Breast epithelium (tissue), 4 donors: ENCODE data around the gene ARL2BP. TPM values are rescaled to one million over a fixed set of nuclear protein-coding genes. Genes with fewer than 3 reads are reported as not detected.
A peak's percentile ranks its signal among the peaks of the same experiment; 100 is the strongest.
"Not testable (repeated sequence)": the region's sequence is repeated elsewhere in the genome, so short reads cannot be mapped to it uniquely, and the experiment has no call there.

Experiments used
- DNase-seq, 2 donors: peaks; one replicate each; pipeline ENCODE4 v3.0.0-alpha.2; 2019; ENCODE audit warnings: low spot score in 2 of 2
- H3K27ac ChIP-seq, 2 donors: fragments of 200-600 bp; sonication (generic) in 1 of 2; one replicate each; pipeline ENCODE4 v1.5.1; 2016 to 2019; ENCODE audit warnings: mild to moderate bottlenecking in 1 of 2
- H3K27me3 ChIP-seq, 2 donors: fragments of 200-600 bp; sonication (generic) in 1 of 2; one replicate each; pipeline versions ENCODE4 v1.5.1 to v1.6.0; 2017 to 2019; ENCODE audit warnings: control low read depth in 1 of 2, mild to moderate bottlenecking in 1 of 2
- H3K36me3 ChIP-seq: fragments of 200-600 bp; one replicate; pipeline ENCODE4 v1.5.1; 2019
- H3K4me1 ChIP-seq, 2 donors: fragments of 200-600 bp; sonication (generic); one replicate each; pipeline ENCODE4 v1.5.1; 2016 to 2019; ENCODE audit warnings: control low read depth in 1 of 2
- H3K4me3 ChIP-seq, 3 donors: fragments of 200-600 bp; sonication (generic); 1 replicate in 2 of 3; 2 replicates in 1 of 3; pipeline ENCODE4 v1.5.1; 2016 to 2019; ENCODE audit warnings: mild to moderate bottlenecking in 3 of 3, moderate library complexity in 2 of 3
- H3K9me3 ChIP-seq, 2 donors: fragments of 200-600 bp; sonication (generic) in 1 of 2; one replicate each; pipeline ENCODE4 v1.5.1; 2016 to 2019; ENCODE audit warnings: control low read depth in 1 of 2
- POLR2A ChIP-seq: fragments of 450-650 bp; IDR thresholded peaks from one replicate; pipeline ENCODE4 v1.6.1; 2016; ENCODE audit warnings: antibody characterized with exemption, mild to moderate bottlenecking, moderate library complexity
- POLR2AphosphoS5 ChIP-seq, 3 donors: sonication (generic); formaldehyde crosslinking; IDR thresholded peaks; one replicate each; pipeline ENCODE4 v1.6.1; 2017; ENCODE audit warnings: antibody characterized with exemption in 3 of 3
- intact Hi-C: fragments of 100-400 bp; cut with DNase I; formaldehyde crosslinking; loops from one replicate; pipeline ENCODE4 v1.15.1; 2023; ENCODE audit warnings: low total_unique reads
- total RNA-seq, 3 donors: library from RNA; depleted of rRNA; stranded (reverse); fragments of >200 nt; gene quantifications; one replicate each; pipeline ENCODE4 v1.1.0, GENCODE V29; 2016
- TF ChIP-seq, protein P1 (sequence below), 3 donors: fragments of 450-650 bp; IDR thresholded peaks; one replicate each; pipeline ENCODE4 v1.5.1; 2016 to 2017; ENCODE audit warnings: antibody characterized with exemption in 3 of 3, mild to moderate bottlenecking in 3 of 3, moderate library complexity in 3 of 3

Gene ARL2BP
- total RNA-seq, 3 donors from 2014 or later, result 50.5 to 64.0 (median 62.4) TPM

DNA sequence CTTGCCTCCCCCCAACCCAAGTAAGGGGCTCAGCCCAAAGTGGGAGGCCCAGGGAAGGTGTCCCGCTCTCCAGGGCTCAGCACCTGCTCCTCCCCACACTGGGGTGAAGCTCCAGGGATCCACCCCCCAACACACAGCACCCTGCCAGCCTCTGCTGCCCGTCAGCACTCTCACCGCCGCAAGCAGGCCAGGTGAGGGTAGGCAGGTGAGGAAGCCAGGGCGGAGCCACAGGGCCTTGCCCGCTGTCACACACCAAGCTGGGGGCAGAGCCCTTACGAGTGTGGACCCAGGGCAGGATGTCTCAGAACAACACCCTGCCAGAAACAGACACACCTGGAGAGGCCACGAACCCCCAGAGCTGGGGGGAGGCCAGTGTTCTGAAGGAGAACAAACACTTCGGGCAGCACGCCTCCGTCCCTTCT, 19.9 kb downstream of the ARL2BP start:
- TF ChIP-seq POLR2A (no peak), POLR2AphosphoS5 (IDR thresholded peaks at IDR 0.05) (no peak)
- TF ChIP-seq, protein P1, sequence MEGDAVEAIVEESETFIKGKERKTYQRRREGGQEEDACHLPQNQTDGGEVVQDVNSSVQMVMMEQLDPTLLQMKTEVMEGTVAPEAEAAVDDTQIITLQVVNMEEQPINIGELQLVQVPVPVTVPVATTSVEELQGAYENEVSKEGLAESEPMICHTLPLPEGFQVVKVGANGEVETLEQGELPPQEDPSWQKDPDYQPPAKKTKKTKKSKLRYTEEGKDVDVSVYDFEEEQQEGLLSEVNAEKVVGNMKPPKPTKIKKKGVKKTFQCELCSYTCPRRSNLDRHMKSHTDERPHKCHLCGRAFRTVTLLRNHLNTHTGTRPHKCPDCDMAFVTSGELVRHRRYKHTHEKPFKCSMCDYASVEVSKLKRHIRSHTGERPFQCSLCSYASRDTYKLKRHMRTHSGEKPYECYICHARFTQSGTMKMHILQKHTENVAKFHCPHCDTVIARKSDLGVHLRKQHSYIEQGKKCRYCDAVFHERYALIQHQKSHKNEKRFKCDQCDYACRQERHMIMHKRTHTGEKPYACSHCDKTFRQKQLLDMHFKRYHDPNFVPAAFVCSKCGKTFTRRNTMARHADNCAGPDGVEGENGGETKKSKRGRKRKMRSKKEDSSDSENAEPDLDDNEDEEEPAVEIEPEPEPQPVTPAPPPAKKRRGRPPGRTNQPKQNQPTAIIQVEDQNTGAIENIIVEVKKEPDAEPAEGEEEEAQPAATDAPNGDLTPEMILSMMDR (IDR thresholded peaks at IDR 0.05), result no peak
- DNase-seq, result peak; percentile 54 to 71
- Histone ChIP-seq H3K36me3 (no peaks in the 10 kb centered on the region), H3K27me3 (no peaks in the 10 kb centered on the region), H3K4me3 (no peak overlapping the region), H3K27ac (peak overlapping the region; percentile 64 to 74), H3K4me1 (no peaks in the 10 kb centered on the region), H3K9me3 (no peaks in the 10 kb centered on the region)
- intact Hi-C loops, result no loop called here

DNA sequence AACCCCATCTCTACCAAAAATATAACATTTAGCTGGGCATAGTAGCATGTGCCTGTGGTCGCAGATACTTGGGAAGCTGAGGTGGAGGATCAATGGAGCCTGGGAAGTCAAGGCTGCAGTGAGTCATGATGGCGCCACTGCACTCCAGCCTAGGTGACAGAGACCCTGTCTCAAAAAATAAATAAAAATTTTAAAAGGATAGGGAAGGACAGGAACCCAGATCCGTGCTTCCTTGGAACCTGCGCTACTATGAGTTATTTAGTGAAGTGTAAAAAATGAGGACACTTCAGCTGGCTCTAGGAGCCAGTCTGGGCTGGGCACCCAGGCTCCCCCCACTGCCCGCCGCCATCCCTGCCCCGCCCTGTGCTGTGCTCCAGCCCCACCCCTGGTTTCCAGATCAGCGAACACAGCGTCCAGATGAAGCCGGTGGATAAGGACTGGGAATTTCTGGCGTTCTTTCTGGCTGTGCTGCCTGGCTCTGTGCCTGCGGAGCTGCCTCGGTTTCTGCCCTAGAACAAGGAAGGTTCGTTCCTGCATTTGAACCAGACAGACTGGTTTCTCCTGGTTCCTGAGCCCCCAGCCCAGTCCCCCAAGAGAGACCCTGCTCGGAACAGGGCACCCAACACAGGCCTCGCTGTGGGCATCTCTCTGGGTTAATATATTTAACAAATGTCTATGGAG, 20.9 kb downstream of the ARL2BP start:
- peak; percentile 80 to 88 for DNase-seq
- Histone ChIP-seq H3K27ac (peak overlapping the region; percentile 64 to 74), H3K4me3 (peak overlapping the region in 1 of 3 donors; percentile 12), H3K9me3 (no peaks in the 10 kb centered on the region), H3K27me3 (no peaks in the 10 kb centered on the region), H3K4me1 (no peaks in the 10 kb centered on the region), H3K36me3 (no peaks in the 10 kb centered on the region)
- no peak for TF ChIP-seq POLR2AphosphoS5 (IDR thresholded peaks at IDR 0.05)
- no peak for TF ChIP-seq POLR2A
- TF ChIP-seq, protein P1 (IDR thresholded peaks at IDR 0.05), result no peak
- intact Hi-C loops, result no loop called here

DNA sequence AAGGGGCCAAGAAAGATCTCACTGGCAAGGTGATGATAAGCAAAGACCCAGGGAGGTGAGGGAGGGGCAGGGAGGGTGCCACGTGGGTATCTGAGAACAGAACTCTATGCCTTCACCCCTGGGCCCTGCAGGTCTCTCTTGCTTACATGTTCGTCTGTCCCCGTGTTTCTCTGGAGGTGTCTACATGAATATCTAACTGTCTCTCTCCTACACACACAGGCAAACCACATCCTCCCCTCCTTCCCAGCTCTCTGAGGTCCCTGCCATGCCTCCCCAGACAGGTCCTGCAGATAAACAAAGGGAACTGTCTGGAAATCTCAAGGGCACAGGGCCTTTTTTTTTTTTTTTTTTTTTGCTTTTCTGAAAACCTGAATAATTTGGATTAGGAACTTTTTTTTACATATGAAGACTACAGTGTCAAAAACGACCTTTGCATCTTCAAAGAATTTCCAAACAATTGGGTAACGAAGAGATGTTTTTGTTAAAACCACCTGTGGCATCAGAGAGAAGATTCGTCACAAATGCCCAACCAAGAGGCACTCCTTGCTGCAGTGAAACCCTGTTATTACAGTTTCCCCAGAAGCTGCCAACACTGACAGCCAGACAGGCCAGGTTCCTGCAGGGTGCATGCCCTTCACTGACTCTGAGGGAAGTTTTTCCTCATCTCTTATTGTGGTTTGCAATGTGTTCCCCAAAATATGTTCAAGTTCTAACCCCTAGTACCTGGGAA, 21.6 kb downstream of the ARL2BP start:
- no peaks in the 10 kb centered on the region for H3K4me1 ChIP-seq
- intact Hi-C loops, result no loop called here
- H3K4me3 ChIP-seq, result peak overlapping the region in 1 of 3 donors; percentile 12
- DNase-seq, result peak in 1 of 2 donors; percentile 35
- H3K36me3 ChIP-seq, result no peaks in the 10 kb centered on the region
- peak overlapping the region; percentile 57 to 74 for H3K27ac ChIP-seq
- TF ChIP-seq, protein P1 (IDR thresholded peaks at IDR 0.05), result no peak
- TF ChIP-seq POLR2A (no peak), POLR2AphosphoS5 (IDR thresholded peaks at IDR 0.05) (no peak)
- no peaks in the 10 kb centered on the region for H3K27me3 ChIP-seq
- H3K9me3 ChIP-seq, result no peaks in the 10 kb centered on the region

DNA sequence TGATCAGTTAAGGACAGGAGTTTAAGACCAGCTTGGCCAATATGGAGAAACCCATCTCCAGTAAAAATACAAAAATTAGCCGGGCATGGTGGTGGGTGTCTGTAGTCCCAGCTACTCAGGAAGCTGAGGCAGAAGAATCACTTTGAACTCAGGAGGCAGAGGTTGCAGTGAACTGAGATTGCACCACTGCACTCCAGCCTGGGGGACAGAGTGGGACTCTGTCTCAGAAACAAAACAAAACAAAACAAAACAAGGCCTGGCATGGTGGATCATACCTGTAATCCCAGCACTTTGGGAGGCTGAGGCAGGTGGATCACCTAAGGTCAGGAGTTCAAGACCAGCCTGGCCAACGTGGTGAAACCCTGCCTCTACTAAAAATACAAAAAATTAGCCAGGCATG, 22.3 kb downstream of the ARL2BP start:
- H3K4me3 ChIP-seq, H3K9me3 ChIP-seq, H3K4me1 ChIP-seq, H3K36me3 ChIP-seq, DNase-seq, intact Hi-C loops, H3K27me3 ChIP-seq: not testable (repeated sequence)
- H3K27ac ChIP-seq, result peak overlapping the region in 1 of 2 donors; percentile 74

DNA sequence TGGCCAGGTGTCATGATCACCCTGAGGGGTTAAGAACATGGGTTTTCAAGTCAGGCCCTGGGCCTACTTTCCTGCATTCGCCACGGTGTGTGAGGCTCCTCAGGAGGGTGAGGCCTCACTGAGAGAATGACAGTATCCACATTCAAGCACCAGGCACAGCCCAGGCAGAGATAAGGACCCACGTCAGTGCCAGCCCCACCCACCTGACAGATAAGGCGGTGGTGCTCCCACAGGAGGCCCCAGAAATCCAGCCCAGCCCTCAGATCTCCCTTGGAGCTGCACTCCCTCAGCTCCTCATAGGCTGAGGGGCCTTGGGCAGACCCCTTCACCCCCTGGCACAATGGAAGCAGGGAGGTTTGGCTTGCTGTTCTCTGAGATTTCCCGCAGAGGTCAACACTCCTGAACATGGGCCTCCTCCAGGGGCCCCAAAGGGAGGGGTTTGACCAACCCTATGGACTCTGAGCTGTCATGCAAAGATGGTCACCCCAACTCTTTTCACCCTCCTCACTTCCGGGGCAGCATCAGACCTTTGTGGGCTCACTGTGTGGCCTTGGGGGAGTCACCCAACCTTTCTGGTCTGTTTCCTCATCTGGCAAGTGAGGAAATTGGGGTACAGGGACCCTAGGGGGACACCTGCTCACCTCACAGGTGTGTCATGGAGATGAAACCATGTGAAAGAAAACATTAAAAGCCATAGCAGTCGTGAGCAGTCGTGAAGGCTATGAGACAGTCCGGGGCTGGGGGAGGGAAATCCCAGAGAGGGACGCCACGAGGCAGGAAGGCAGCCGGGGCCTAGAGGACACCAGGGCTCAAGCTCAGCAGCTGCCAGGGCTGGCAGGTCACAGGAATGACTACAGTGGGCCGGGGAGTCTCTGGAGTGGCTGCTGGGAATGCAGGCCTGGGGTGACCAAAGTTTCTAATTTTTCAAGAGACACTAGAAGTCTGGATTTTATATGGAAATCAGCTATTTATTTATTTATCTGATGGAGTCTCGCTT, 24.0 kb downstream of the ARL2BP start:
- no peak for TF ChIP-seq POLR2A
- no peak for TF ChIP-seq POLR2AphosphoS5 (IDR thresholded peaks at IDR 0.05)
- TF ChIP-seq, protein P1 (IDR thresholded peaks at IDR 0.05), result no peak
- Histone ChIP-seq H3K9me3 (no peaks in the 10 kb centered on the region), H3K4me3 (no peak overlapping the region), H3K27me3 (no peaks in the 10 kb centered on the region), H3K4me1 (no peaks in the 10 kb centered on the region), H3K27ac (peak overlapping the region in 1 of 2 donors; percentile 74), H3K36me3 (no peaks in the 10 kb centered on the region)
- no peak for DNase-seq
- intact Hi-C loops, result no loop called here
